22Rv1 (cell line): ENCODE data around the gene NIT1.

Experiments used
- H3K27ac ChIP-seq: fragments of 450-650 bp; 2 replicates; pipeline ENCODE4 v1.5.1; 2017
- ZFX ChIP-seq: fragments of 450-650 bp; IDR thresholded peaks from 2 replicates; pipeline ENCODE4 v1.6.1; 2017; ENCODE audit warnings: antibody characterized with exemption, borderline replicate concordance
- TF ChIP-seq, protein P1 (sequence below): fragments of 450-650 bp; IDR thresholded peaks from 2 replicates; pipeline ENCODE4 v1.5.1; 2017; ENCODE audit warnings: mild to moderate bottlenecking

Gene NIT1

DNA sequence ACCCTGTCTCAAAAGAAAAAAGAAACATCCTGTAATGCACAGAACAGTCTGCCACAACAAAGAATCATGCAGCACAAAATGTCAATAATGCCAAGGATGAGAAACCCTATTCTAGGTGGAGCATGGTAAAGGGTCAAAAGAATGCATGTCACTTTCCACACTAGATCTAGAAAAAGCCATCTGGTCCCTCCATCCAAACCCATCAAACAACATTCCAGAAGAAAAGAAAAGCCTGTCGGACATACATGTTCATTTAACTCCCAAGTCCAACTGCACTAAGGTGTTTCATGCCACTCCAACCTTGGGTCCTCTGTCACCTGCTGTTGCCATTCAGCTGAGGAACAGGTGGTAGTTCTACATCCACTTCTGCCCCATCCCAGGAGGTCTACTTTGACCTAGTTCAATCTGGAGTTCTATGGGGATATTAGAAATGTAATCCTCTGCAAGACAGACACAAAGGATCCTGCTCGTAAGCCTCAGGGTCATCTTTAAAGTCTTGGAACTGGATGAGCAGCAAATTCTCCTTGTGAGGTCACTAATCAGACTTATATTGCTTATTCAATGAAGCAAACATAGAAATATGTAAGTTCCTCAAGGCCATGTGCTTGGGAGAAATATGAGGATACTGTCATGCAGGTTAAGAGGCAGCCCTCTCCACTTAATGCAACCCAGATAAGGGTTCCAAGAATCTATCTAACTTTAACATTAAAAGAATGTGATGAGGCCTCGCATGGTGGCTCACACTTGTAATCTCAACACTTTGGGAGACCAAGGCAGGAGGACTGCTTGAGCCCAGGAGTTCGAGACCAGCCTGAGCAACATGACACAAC is 10.9 kb downstream of the NIT1 start:
- no peak overlapping the region for H3K27ac ChIP-seq
- TF ChIP-seq, protein P1, sequence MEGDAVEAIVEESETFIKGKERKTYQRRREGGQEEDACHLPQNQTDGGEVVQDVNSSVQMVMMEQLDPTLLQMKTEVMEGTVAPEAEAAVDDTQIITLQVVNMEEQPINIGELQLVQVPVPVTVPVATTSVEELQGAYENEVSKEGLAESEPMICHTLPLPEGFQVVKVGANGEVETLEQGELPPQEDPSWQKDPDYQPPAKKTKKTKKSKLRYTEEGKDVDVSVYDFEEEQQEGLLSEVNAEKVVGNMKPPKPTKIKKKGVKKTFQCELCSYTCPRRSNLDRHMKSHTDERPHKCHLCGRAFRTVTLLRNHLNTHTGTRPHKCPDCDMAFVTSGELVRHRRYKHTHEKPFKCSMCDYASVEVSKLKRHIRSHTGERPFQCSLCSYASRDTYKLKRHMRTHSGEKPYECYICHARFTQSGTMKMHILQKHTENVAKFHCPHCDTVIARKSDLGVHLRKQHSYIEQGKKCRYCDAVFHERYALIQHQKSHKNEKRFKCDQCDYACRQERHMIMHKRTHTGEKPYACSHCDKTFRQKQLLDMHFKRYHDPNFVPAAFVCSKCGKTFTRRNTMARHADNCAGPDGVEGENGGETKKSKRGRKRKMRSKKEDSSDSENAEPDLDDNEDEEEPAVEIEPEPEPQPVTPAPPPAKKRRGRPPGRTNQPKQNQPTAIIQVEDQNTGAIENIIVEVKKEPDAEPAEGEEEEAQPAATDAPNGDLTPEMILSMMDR, result no peak
- TF ChIP-seq ZFX, result no peak

DNA sequence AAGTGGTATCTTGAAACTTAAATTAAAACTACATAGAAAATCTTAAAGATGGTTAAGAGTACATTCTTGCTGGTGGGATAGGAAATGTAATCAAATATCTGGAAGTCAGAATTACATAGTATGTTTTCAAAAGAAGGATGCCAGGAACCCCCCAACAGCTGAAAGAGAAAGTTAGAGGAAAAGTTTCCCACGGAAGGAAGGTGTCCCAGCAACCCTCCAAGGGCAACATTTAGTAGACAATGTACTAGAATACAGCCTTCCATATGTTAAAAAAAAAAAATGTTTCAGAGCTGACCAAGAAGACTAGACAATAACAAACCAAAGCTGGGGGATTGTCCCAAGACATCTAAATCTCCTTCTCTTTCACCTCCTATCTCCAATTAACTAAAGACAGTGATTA is 12.4 kb downstream of the NIT1 start:
- peak overlapping the region; percentile 99; the same call in 1 of the 2 replicates for H3K27ac ChIP-seq
- TF ChIP-seq ZFX, result no peak
- TF ChIP-seq, protein P1, result no peak

DNA sequence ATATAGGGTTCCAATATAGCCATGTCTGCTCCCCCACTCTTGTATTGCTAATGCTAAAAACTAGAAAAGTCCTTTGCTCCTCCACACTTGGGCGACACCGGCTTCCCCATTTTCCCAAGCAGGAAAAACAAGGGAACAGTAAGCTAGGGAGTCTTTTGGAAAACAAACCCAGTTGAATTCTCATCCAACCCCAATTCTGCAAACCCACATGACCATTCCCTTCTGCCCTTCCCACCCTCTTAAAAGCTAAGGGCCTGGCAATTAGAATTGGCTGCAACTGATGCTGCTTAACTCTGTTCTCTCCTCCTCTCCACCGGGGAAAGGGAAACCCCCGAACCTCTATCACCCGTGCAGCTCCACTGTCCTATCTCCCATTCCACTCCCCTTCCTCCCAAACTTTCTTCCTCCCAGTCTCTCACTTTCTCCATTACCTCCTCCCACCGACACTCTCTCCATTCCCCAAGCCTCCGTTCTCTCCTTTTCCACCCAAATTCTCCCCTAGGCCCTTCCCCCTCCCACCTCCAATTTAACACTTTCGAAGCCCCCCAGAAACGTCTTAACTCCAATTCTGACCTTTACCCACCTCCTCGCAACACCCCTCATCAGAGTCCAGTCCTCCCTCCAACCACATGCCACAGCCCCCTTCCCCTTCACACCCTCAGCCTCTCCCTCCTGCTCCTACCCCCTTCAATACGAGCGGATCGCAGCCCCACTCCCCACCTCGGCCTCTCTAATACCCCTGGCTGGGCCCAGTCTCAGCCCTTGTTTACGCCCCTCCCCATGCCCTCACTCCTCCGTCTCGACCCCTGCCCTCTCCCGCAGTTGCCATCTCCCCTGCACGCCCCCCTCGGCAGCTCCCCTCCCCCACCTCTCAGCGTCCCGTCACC is 13.9 kb downstream of the NIT1 start:
- TF ChIP-seq ZFX, result no peak
- TF ChIP-seq, protein P1, result no peak

DNA sequence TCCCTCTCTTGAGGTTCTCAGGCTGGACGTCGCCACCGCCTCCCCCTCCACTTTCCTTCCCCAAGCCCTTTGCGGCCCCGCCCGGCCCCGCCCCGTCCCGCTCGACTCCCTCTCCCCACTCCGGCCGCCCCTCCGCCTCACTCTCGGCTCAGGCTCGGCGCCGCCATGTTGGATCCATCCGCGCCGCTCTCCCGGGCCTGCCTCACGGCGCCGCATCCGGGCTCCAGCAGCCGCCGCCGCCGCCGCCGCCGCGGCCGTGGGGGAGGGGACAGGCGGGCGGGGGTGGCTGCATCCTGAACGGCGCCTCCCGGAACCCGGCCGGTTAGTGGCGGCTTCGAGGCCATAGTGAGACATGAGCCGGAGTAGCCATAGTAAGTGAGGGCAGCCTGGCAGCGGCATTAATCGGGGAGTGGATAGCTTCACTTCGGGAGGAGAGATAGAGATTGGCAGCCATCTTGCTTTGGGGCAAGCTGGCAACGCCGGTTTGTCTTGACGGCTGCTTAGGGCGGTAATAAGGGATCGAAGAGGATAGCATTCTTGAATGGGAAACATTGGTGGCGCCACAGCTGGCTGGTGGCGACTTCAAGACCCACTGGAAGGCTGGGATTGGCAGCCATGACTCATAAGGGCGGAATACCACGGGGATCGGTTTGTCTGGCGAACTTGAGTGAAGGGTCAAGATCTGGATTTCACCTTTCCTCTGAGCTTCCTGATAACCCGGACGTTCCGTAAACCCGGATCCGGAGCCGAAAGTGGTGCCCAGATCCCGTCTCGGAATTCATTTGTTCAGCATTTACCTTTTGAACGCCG is 14.7 kb downstream of the NIT1 start, which contains the start of gene DEDD:
TSS of gene DEDD (minus strand) at position 258 of the 810 bp plus-strand sequence. CDS start 8,205 bp downstream, outside the sequence.
- TF ChIP-seq, protein P1, result peak; percentile 43
- no peak for TF ChIP-seq ZFX
- peak within 1 kb of the TSS; percentile 99 for H3K27ac ChIP-seq

More for the DNA sequence above, 13.9 kb downstream of the NIT1 start:
- peak overlapping the region; percentile 99 for H3K27ac ChIP-seq

DNA sequence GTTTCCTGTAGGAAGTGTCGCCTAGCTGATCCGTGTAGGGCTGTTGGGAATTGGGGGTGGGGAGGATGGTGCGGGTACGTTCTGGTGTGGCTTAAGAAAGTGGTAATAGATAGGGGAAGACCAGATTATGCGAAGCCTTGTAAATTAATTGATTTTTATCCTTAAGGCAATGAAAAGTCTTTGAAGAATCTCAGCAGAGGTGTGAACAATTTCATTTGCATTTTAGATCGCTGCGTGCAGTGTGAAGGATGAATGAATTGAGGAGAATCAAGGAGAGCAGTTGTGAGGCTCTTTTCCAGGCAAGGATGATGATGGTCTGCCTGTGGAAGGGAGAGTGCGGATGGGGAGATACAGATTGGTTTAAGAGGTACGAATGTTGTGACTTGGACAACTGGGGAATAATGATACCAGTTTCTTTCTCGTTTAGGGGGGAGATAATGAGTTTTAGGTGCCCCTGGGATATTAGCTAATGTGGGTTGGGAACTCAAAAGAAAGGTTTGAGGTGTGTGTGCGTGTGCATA is 15.4 kb downstream of the NIT1 start:
- peak overlapping the region; percentile 99 for H3K27ac ChIP-seq
- no peak for TF ChIP-seq ZFX
- TF ChIP-seq, protein P1, result no peak

DNA sequence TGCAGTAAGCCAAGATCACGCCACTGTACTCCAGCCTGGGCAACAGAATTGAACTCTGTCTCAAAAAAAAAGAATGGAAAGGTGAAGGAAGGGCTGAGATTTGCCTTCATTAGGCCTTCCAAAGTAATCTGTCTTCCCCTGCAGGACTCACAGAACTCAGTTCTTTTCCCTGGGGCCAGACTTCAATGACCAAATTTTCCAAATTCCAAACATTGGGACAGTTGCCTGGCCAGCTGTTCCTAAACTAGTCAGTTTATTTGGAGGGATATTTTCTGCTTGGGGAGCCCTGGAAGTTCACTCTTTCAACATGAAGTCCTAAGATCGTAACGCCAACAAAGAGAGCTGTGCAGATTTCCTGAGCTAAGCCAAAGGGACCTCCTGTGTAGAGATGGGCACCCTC is 20.0 kb downstream of the NIT1 start:
- TF ChIP-seq, protein P1, result no peak
- no peak for TF ChIP-seq ZFX
- H3K27ac ChIP-seq, result no peak overlapping the region
